ENCODE results near the gene TYW1B. TPM values are rescaled to one million over a fixed set of nuclear protein-coding genes. Genes with fewer than 3 reads are reported as not detected.
"Not testable (repeated sequence)": the region's sequence is repeated elsewhere in the genome, so short reads cannot be mapped to it uniquely, and the experiment has no call there.

Gene TYW1B
- total RNA-seq, 2 experiments from 2014 or later, result 3.4 to 3.5 TPM

DNA sequence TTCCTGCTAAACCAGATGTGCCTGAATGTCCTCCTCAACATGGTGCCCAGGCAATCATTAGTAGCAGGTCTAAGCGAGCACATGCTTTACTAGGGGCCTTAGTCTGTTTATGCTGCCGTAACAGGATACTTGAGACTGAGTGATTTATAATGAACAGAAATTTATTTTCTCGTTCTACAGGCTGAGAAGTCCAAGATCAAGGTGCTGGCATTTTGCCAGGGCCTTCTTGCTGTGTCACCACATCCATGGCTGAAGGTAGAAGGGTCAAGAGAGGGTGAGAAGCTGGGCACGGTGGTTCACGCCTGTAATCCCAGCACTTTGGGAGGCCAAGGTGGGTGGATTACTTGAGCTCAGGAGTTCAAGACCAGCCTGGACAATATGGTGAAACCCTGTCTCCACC lies 273.6 kb downstream of the TYW1B start:
- CTCF ChIA-PET; H3K36me3 Mint-ChIP-seq (ENCODE audit: low read depth); H3K4me3 Mint-ChIP-seq; DNase-seq; POLR2A ChIA-PET; H3K27me3 Mint-ChIP-seq; H3K27ac Mint-ChIP-seq; H3K4me1 Mint-ChIP-seq: not testable (repeated sequence)
- peaks cover 10% of the 10 kb centered on the region for H3K9me3 Mint-ChIP-seq

DNA sequence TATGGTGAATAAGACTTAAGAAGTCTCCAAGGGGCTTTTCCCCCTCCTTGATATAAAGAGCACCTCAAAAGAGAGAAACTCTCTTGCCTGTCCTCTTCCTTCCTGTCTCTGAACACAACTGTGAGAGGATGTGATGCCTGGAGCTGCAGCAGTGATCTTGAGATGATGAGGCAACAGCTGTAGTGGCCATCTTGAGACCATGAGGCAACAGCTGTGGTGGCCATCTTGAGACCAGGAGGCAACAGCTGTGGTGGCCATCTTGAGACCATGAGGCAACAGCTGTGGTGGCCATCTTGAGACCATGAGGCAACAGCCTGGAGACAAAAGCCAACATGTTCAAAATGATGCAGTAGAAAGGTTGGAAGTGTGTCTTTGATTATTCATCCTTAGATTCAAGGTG lies 277.5 kb downstream of the TYW1B start:
- POLR2A ChIA-PET; H3K27me3 Mint-ChIP-seq; CTCF ChIA-PET; DNase-seq; H3K36me3 Mint-ChIP-seq (ENCODE audit: low read depth); H3K4me3 Mint-ChIP-seq; H3K27ac Mint-ChIP-seq; H3K4me1 Mint-ChIP-seq: not testable (repeated sequence)
- H3K9me3 Mint-ChIP-seq, result peaks cover 10% of the 10 kb centered on the region

DNA sequence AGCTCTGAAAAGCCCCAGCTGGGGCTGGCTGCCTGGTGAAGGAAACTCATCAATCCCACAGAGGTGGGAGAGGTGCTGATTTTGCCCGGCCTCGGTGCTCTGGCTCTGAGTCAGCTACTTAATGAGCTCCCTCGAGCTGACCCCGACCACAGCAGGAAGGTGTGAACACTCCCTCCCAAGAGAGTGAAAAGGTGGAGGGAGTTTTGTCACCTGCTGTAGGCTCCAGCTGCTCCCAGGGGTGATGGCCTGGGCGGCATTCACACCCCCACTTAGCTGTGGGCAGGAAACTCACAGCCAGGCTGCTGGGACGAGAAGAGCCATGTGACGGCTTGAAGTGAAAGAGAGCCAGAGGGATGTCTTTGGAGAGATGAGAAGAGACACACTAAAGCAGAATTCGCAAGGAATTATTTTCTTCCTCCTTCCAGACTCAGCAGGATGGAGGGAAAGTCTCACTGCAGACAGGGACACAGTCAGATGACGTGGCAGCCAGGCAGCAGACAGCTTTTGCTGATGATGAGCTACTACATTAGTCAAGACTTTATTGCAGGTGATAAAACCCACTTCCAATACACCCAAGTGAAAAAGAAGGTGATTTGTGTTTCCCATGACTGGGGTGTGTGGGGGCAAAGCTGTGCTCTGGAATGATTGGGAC lies 281.3 kb downstream of the TYW1B start:
- H3K27me3 Mint-ChIP-seq; CTCF ChIA-PET; H3K36me3 Mint-ChIP-seq (ENCODE audit: low read depth); DNase-seq; POLR2A ChIA-PET; H3K4me1 Mint-ChIP-seq; H3K4me3 Mint-ChIP-seq; H3K9me3 Mint-ChIP-seq; H3K27ac Mint-ChIP-seq: not testable (repeated sequence)

DNA sequence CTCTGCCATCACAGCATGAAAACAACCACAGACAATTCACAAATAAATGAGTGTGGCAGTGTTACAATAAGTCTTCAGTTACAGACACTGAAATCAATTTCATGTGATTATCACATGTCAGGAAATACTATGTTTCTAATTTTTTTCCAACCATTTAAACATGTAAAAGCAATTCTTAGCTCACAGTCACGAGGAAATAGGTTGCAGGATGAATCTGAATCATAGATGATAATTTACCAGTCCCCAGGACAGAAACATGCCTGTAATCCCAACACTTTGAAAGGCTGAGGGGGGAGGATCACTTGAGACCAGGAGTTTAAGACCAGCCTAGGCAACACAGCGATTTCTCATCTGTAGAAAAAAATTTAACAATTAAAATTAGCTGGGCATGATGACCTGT lies 283.5 kb downstream of the TYW1B start:
- POLR2A ChIA-PET; H3K27ac Mint-ChIP-seq; H3K27me3 Mint-ChIP-seq; H3K36me3 Mint-ChIP-seq (ENCODE audit: low read depth); DNase-seq; H3K4me1 Mint-ChIP-seq; CTCF ChIA-PET; H3K4me3 Mint-ChIP-seq; H3K9me3 Mint-ChIP-seq: not testable (repeated sequence)

DNA sequence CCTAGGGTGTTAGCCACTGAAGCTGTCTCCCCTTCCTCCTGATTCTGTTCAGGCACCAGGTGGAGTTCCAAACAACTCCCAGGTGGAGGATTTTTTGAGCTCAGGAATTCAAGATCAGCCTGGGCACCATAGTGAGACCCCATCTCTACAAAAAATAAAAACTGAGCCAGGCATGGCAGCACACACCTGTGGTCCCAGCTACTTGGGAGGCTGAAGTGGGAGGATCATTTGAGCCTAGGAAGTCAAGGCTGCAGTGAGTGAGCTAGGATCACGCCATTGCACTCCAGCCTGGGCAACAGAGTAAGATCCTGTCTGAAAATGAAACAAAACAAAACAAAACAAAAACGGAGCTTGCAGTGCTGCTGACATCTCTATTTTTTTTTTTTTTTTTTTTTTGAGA lies 287.1 kb downstream of the TYW1B start:
- Mint-ChIP-seq H3K4me3 (no peak overlapping the region), H3K36me3 (ENCODE audit: low read depth) (no peaks in the 10 kb centered on the region), H3K27ac (no peak overlapping the region), H3K9me3 (no peaks in the 10 kb centered on the region), H3K4me1 (no peaks in the 10 kb centered on the region), H3K27me3 (no peaks in the 10 kb centered on the region)
- ChIA-PET CTCF (interaction anchor here (0.7 kb wide), 1 partner anchor 314 kb away, joined by 4 read pairs; no protein-coding TSS in a partner anchor), POLR2A (no interaction called here)
- DNase-seq, result no peak

DNA sequence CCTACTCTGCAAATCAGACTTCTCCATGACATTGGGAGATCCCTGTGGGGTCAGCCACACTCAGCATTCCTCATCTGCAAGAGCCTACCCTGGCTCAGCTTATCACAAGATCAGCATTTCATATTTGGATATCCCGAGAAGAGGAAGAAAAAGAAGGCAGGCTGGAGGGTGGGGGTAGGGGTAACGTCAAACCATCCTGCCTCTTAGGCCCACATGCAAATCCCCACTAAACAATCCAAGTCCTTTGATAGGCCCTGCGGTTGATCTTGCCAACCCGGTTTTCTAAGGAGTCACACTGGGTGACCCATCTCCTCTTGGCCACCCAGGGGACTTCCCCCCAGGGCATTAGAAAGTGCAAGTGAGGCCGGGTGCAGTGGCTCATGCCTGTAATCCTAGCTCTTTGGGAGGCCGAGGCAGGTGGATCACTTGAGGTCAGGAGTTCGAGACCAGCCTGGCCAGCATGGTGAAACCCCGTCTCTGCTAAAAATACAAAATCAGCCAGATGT lies 287.8 kb downstream of the TYW1B start:
- ChIA-PET POLR2A (no interaction called here), CTCF (no interaction called here)
- Mint-ChIP-seq H3K4me3 (no peak overlapping the region), H3K27me3 (no peaks in the 10 kb centered on the region), H3K27ac (no peak overlapping the region), H3K9me3 (no peaks in the 10 kb centered on the region), H3K4me1 (no peaks in the 10 kb centered on the region), H3K36me3 (ENCODE audit: low read depth) (no peaks in the 10 kb centered on the region)
- no peak for DNase-seq

DNA sequence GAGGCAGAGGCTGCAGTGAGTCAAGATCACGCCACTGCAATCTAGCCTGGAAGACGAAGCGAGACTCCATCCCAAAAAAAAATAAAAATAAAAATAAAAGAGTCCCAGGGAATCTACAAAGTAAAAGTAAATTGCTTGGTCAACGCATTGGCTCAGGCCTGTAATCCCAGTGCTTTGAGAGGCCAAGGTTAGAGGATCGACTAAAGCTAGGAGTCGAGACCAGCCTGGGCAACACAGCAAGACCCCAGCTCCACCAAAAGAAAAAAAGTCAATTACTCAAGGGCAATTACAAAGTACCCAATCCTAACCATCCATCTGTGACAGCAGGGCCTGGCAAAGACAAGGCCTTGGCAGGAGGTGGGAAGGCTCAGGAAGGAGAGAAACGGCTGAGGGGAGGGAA lies 288.3 kb downstream of the TYW1B start:
- no peak for DNase-seq
- Mint-ChIP-seq H3K27ac (no peak overlapping the region), H3K4me1 (no peaks in the 10 kb centered on the region), H3K27me3 (no peaks in the 10 kb centered on the region), H3K9me3 (no peaks in the 10 kb centered on the region), H3K36me3 (ENCODE audit: low read depth) (no peaks in the 10 kb centered on the region), H3K4me3 (no peak overlapping the region)
- ChIA-PET POLR2A (no interaction called here), CTCF (no interaction called here)

DNA sequence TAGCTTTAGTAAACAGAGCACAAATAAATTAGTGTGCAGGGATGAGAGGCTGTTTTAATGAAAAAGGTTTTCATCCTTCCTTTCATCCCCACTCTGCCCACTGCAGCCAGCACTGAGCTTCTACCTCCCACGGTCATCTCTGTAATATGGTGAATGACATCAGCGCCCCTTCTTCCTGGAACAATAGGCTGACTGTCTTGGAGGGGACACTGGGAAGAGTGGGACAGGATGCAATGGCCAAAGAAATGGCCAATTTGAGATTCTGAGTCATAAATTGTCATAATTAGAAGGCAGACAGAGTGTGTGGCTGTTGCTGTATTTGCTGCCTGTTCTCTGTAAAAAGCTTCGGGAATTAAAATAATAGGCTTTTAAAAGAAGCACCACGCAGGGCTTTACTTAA lies 289.1 kb downstream of the TYW1B start:
- CTCF ChIA-PET, result no interaction called here
- no peak overlapping the region for H3K4me3 Mint-ChIP-seq

DNA sequence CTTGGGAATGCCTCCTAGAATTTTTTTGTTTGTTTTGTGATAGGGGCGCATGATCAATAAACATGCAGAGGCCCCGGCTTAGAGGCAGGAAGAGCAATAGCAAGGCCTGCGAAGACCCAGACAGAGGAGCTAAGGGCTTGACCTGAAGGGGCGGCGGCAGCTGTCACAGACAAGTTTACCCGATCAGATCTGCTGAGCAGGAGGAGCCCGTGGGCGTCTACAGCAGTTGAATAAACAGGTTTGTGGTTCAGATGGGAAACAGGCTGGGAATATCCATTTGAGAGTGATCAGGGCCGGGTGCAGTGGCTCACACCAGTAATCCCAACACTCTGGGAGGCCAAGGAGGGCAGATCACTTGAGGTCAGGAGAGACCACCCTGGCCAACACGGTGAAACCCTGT lies 289.9 kb downstream of the TYW1B start:
- Mint-ChIP-seq H3K4me3 (no peak overlapping the region), H3K4me1 (no peaks in the 10 kb centered on the region), H3K27me3 (no peaks in the 10 kb centered on the region), H3K9me3 (no peaks in the 10 kb centered on the region), H3K27ac (no peak overlapping the region), H3K36me3 (ENCODE audit: low read depth) (no peaks in the 10 kb centered on the region)
- CTCF ChIA-PET, result no interaction called here
- no peak for DNase-seq
- POLR2A ChIA-PET, result no interaction called here

More for the DNA sequence above, 289.1 kb downstream of the TYW1B start:
- Mint-ChIP-seq H3K27ac (no peak overlapping the region), H3K27me3 (no peaks in the 10 kb centered on the region), H3K9me3 (no peaks in the 10 kb centered on the region), H3K4me1 (no peaks in the 10 kb centered on the region), H3K36me3 (ENCODE audit: low read depth) (no peaks in the 10 kb centered on the region)
- POLR2A ChIA-PET, result no interaction called here
- no peak for DNase-seq

DNA sequence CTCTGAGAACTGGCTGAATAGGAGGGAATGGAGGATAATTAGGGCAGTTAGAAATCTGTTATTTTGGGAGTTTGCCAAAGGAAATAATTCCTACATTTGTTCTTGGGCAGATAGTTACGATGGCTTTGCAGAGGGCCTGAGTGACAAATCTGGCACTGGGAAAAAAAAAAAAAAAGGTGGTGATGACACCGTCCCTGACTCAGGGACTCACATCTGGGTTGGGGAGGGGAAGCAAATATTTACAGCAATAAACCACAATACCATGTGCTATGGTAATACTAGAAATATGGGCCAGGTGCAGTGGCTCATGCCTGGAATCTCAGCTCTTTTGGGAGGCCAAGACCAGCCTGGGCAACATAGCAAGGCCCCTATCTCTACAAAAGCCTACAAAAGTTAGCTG lies 292.0 kb downstream of the TYW1B start:
- H3K36me3 Mint-ChIP-seq (ENCODE audit: low read depth); H3K9me3 Mint-ChIP-seq; CTCF ChIA-PET; DNase-seq; H3K27ac Mint-ChIP-seq; H3K4me1 Mint-ChIP-seq; H3K27me3 Mint-ChIP-seq; POLR2A ChIA-PET; H3K4me3 Mint-ChIP-seq: not testable (repeated sequence)

DNA sequence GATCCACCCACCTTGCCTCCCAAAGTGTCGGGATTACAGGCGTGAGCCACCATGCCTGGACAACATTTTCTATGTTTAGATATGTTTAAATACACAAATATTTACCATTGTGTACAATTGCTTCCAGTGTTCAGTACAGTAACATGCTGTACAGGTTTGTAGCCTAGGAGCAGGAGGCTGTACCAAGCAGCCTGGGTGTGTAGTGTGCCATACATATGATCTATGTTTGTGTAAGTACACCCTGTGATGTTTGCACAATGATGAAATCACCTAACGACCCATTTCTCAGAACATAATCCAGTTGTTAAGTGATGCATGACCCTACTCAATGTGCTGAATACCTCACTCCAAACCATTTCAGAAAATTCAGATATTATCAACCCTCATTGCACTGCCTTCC lies 297.0 kb downstream of the TYW1B start:
- H3K4me1 Mint-ChIP-seq; CTCF ChIA-PET; POLR2A ChIA-PET; H3K27ac Mint-ChIP-seq; H3K4me3 Mint-ChIP-seq; H3K36me3 Mint-ChIP-seq (ENCODE audit: low read depth); DNase-seq; H3K9me3 Mint-ChIP-seq; H3K27me3 Mint-ChIP-seq: not testable (repeated sequence)

Other genes with a start within 250 kb of the TYW1B start
- 10 to 100 TPM; 55.3 to 55.5 TPM for gene POM121, start 96.9 kb upstream of the TYW1B start, total RNA-seq
- gene TRIM74, start 141.3 kb upstream of the TYW1B start, total RNA-seq, result 1 to 10 TPM; 1.9 to 2.5 TPM
- not detected for gene SPDYE8, start 201.6 kb upstream of the TYW1B start, total RNA-seq
- gene SPDYE11, start 229.7 kb upstream of the TYW1B start, total RNA-seq, result not detected

Measured in activated CD4-positive, alpha-beta memory T cell treated with anti-CD3 and anti-CD28 coated beads, Interleukin-2, amount 10 ng/mL, durations not matched to agents 7 days and 5 days (primary cell).